ENCODE data around the gene LGALS8.
A peak's percentile ranks its signal among the peaks of the same experiment; 100 is the strongest.
"Not testable (repeated sequence)": the region's sequence is repeated elsewhere in the genome, so short reads cannot be mapped to it uniquely, and the experiment has no call there.

LGALS8 gene

DNA sequence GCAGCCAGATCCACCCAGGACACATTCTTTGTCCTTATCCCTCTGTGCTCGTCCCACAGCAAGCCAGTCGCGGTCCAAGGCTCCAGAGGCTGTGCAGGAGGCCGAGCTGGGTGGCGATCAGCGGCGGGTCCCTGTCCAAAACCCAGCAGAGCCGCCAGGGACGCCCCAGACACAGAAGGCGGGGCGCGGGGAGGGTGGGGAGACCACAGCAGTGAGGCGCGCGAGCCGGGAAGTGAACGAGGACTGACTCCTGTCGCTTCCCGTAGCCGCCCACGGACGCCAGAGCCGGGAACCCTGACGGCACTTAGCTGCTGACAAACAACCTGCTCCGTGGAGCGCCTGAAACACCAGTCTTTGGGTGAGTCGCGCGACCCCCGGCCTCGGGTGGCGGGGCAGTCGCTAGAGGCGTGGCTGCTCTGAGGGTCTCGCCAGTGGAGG is at the start of gene LGALS8:
TSS of gene LGALS8 (plus strand) at position 279 of the 438 bp plus-strand sequence. CDS start 2,089 bp downstream, outside the sequence.
- DNase-seq = peak; percentile 94

DNA sequence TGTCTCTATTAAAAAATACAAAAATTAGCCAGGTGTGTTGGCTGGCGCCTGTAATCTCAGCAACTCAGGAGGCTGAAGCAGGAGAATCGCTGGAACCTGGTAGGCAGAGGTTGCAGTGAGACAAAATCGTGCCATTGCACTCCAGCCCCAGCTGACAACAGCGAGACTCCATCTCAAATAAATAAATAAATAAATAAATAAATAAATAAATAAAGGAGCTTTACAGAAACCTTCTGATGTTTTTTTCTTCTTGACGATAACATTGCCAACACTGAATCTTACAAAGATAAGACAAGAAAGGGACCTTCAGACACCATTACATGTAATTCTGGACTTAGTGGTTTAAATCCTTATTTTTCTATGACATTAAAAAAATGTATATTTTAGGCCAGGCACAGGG is 47.8 kb upstream of the LGALS8 start:
- no peak for DNase-seq

DNA sequence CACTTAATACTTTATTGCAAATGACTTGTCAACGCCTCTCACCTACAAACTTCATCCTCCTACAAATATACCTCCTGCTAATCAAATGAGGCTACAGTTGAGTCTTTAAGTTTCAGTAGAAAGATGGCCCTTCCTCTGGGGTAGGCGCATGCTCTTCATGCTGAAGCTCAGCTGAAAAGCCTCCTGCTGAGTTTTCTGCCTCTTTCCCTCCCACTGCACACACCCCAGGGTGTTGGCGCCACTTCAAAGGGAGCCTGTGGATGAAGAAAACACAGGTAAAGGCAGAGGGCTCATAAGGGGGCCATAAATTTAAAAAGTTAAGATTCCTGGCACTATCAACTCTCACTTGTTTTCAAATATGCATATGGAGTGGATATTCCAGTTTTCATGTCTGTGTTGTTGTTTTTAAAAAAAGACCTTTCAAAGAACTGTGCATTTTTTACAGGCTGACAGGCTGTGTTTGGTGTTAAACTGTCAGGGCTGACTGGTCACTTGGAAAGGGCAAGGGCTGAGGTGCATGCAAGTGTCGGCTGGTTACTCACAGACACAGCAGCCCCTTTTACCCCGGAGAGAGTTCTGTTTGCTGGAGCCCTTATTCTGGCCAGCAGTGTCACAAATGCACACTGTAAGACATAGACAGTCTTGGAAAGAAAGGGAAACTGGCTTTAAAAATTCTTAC is 42.9 kb upstream of the LGALS8 start:
- no peak for DNase-seq

DNA sequence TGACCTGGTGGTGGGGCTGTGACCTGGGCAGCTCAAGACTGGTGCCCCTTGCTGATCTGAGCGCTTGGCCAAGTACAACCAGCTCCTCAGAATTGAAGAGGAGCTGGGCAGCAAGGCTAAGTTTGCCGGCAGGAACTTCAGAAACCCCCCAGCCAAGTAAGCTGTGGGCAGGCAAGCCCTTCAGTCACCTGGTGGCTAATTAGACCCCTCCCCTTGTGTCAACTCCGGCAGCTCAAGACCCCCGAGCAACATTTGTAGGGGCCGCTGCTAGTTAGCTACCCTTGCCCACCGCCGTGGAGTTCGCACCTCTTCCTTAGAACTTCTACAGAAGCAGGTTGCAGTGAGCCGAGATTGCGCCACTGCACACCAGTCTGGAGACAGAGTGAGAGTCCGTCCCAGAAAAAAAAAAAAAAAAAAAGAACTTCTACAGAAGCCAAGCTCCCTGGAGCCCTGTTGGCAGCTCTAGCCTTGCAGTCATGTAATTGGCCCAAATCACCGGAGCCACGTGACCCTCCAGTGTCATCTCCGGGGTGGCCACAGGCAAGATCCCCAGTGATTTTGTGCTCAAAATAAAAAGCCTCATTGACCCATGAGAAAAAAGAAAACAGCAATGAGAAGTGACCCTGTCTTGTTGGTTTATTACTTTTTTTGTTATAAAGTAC is 39.3 kb upstream of the LGALS8 start:
- no peak for DNase-seq

DNA sequence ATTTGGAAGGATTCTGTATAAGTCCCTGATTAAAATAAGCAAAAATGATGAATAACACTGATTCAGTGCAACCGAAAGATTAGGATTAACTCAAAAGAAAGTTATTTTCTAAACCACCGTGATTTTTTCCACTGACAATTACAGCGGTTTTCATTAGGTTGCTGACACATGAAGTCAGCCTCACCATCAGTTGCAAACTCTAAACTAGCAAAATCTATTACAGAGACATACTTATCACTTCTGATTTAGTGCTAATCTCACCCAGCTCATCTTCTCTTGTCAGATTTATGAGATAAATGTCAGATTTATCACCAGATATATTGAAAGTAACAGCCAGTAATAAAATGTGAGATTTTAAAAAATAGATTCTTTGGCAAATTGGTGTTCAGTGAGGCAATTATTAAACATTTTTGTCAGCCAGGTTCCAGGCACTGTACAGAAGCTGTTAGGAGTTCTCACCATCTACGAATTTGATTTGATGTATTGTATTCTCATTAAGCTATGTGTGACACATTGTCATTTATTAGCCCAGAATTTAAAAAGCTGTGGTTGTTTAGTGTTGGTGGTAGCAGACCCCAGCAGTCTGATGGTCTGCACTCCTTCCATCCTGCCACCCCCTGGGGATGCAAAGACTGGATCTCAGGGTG is 37.3 kb upstream of the LGALS8 start:
- no peak for DNase-seq

DNA sequence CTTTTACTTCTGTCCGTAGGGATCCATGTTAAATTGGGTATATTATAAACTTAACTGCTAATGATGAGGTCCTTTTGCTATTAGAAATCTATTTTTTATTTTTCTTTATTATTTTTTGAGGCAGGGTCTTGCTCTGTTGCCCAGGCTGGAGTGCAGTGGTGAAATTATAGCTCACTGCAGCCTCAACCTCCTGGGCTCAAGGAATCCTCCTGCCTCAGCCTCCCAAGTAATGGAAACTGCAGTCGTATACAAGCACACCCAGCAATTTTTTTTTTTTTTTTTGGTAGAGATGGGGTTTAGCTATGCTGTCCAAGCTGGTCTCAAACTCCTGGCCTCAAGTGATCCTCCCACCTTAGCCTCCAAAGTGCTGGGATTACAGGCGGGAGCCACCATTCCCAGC is 34.6 kb upstream of the LGALS8 start:
- not testable (repeated sequence) for DNase-seq

DNA sequence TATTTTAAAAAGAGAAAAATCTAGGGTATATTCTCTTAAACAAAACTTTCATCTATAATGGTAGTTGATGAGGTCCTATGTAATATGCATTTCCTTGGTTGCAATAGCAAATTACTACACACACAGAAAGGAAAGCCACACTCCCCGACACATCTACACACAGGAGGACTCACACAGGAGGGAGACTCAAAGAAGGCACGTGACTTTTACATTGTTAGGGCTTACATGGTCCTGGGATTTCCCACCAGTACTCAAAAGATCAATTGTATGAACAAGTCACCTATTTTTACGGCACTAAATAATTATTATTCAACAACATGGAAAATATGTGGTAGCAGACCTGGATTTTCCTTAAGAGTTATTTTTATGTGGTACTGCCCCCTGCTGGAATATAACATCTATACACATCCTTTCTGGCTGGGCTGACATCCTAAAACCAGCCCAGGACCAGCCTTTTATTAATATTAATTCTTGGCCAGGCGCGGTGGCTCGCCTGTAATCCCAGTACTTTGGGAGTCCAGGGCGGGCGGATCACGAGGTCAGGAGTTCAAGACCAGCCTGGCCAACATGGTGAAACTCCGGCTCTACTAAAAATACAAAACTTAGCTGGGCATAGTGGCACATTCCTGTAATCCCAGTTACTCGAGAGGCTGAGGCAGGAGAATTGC is 33.9 kb upstream of the LGALS8 start:
- no peak for DNase-seq

DNA sequence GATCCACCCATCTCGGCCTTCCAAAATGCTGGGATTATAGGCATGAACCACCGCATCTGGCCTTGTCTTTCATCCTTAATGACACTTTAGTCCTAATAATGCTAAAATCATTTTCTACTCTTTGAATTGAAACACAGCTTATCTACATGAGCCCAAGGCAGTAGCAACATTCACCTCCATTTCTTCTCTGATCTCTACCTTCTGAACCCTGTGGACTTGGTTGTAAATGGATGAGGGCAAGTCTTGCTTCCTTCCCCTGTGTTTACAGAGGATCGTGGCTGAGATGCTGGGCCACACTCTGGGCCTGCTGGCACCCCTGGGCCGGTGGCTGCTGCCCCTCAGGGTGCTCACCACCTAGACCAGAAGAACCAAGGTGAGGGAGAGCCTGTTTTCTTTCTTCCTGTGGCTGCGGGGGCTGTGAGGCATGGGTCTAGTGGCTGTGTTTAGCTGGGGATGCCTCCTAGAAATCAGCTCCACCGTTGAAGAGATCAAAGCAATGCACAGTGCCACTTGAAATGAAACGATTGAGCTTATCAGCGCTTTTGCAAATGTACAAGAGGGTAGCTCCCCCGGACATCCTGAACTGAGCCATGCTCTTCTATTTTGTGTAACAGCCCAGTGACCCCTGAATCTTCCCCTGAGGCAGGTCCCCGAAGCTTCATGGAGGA is 32.2 kb upstream of the LGALS8 start:
- no peak for DNase-seq

DNA sequence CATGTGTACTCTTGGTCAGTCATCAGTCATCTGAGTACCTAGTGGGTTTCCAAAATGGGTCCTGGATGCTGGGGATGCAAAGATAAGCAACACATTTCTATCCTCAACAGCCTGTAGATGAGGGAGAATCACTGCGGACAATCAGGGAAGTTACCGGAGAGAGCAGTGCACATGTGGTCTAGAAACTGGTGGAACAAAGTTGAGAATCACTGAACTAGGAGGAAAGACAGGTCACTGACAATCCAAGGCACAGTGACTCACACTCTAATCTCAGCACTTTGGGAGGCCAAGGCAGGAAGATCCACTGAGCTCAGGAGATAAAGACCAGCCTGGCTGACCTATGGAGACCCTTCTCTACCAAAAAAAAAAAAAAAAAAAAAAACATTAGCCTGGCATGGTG is 31.4 kb upstream of the LGALS8 start:
- no peak for DNase-seq

DNA sequence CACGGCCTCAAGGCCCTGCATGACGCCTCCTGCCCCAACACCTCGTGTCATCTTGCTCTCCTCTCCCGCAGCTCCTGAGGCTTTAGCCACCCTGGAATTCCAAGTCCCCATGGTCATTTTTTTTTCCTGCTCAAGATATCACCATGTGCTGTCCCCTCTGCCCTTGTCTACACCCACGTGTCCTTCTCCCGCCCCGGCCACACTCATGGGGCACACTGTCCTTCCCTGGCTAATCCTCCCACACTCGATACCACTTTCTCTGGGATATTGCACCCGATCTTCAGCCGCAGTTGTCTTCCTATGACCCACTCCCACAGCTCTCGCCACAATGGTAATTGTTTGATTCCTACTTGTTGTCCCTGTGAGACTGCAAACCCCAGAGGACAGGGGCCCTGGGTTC is 29.7 kb upstream of the LGALS8 start:
- DNase-seq = no peak

DNA sequence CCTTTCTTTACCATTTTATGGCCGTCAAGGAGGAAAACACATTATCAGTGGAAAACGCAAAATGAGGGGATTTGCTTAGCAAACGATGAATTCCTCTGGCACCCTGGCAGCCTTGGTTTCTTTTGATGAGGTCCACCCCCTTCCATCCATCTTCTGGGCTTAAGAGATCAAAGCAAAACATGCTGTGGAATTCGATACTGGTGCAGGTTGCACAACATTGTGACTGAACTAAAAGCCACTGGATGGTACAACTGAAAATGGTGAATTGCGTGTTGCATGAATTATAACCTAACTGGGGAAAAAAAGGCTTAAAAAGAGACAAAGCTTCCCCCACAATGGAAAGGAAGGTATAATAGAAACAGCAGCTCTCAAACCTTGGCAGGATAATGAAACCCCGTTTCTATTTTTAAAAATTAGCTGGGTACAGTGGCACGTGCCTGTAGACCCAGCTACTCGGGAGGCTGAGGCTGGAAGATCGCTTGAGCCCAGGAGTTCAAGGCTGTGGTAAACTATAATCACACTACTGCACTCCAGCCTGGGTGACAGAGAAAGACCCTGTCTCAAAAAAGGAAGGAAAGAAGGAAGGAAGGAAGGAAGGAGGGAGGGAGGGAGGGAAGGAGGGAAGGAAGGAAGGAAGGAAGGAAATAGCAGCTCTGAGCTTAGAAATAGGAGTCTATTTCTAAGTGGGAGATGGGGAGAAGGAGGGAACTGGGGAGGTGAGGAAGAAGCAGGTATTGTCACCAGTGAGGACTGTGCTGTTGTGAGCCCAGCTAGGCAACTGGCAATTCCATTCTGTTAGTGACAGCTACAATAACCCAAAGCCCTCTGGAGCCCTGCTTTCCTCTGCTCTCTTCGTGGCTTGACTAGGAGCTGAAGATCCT is 29.0 kb upstream of the LGALS8 start:
- no peak for DNase-seq

DNA sequence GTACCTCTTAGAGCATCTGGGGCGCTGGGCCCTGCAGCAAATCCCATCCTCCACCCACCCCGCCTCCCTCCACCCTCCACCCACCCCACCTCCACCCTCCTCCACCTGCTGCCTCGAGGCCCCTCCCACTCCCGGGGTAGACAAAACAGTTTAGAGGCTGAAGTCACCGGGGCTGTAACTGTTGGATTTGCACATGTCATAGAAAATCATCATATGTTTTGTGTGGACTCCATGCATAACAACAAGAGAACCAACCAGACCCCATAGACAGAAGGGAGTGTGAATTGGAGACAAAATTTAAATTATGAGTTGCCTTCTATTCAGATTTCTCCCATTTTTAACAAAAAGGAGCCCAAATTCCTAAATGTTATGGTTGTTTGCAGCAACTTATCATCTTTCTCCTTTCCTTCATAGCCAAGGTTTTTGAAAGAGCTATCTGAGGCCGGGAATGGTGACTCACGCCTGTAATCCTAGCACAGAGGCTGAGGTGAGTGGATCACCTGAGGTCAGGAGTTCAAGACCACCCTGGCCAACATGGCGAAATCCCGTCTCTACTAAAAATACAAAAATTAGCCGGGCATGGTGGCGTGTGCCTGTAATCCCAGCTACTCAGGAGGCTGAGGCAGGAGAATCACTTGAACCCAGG is 28.2 kb upstream of the LGALS8 start:
- DNase-seq = no peak

DNA sequence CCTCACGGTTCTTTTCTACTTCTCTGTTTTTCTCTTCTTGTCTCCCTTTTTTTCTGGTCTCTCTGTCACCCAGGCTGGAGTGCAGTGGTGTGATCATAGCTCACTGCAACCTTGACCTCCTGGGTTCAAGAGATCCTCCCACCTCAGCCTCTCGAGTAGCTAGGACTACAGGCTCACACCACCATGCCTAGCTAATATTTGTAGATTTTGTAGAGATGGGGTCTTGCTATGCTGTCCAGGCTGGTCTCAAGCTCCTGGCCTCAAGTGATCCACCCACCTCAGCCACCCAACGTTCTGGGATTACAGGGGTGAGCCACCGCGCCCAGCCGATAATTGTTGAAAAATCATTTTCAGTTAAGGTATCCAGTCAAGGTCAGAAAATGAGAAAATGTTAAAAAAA is 25.9 kb upstream of the LGALS8 start:
- no peak for DNase-seq

DNA sequence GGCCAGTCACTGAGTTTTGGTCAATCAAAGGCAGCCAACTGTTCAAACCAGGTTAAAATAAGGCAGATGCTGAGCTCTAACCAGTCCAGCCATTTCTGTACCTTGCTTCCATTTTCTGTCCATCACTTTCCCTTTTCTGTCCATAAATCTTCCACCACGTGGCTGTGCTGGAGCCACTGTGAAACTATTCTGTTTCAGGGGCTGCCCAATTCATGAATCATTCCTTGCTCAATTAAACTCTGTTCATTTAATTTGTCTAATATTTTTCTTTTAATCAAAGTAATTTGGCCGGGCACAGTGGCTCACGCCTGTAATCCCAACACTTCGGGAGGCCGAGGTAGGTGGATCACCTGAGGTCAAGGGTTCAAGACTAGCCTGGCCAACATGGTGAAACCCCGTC is 22.7 kb upstream of the LGALS8 start:
- no peak for DNase-seq

DNA sequence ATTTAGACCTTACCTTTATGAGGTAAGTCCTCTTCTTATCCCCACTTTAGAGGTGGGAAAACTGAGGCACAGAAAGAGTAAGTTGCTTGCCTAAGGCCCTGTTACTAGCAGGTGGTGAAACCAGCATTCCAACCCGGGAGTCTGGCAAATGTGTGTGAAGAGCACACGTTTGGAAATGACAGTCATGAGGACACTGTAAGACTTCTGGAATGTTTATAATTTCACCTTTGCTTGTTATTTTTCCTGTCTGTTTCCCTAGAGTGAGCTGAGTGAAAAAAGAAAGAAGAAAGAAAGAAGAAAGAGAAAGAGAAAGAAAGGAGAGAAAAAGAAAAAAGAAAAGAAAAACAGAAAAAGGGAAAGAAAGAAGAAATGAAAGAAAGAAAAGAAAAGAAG is 21.2 kb upstream of the LGALS8 start:
- DNase-seq = no peak

DNA sequence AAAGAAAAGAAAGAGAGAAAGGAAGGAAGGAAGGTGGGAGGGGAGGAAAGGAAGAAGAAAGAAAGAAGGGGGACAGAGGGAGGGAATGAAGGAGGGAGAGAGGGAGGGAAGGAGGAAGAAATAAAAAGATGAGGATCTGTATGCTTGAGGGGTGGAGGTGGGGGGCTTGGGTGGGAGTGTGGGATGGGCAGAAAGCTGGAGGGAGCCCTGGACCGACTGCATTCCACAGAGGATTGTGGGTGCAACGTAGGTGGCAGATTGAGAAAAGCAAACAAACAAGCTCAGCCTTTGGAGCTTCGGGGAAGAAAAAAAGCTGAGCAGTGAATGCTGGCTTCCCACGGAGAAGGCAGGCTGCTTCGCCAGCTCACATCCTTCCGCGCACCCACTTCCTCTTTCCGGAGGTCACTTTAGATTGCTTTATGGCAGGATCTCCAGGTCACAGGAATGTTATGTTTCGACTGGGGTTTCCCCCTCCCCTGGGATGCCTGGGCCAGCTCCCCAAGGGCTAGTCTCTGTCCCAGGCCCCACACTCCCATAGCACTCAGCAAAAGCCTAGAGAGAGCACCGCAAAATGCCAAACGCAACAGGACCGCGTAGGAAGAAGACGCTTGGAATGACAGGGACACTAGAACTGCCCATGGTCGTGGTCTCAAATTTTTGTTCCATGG is 20.7 kb upstream of the LGALS8 start:
- peak; percentile 60 for DNase-seq

DNA sequence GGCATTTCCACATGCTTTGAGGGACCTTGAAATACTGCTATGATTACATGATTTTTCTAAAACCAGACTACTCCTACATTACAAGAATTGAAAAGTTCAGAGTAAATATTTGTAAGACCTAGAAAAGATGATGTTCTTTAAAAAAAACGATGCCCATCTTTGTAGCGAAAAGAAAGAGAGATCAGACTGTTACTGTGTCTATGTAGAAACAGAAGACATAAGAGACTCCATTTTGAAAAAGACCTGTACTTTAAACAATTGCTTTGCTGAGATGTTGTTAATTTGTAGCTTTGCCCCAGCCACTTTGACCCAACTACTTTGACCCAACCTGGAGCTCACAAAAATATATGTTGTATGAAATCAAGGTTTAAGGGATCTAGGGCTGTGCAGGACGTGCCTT is 19.4 kb upstream of the LGALS8 start:
- not testable (repeated sequence) for DNase-seq

DNA sequence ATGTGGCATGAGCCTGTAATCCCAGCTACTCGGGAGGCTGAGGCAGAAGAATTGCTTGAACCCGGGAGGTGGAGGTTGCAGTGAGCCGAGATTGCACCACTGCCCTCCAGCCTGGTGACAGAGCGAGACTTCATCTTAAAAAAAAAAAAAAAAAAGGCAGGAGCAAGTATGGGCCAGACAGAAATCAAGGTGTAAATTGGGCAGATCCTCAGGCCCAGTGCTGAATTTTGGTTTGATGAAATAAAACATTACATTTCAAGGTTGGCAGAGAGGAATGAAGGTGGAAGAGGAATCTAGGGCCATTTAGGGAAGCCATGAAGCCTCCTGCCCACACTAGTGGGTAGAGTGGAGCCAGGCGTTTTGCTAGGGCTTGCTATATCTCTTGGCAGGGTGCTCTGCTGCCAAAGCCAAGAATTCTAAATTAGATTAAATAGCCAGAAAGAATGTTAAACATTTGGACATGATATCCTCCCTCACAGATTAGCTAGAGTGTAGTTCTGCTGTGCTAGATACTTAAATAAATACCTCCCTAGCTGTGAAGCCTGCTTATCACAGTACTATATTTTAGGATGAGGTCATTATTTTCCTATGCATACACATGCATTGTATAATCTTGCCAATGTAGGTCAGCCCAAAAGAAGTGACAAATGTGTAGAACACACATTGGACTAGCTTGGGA is 16.6 kb upstream of the LGALS8 start:
- no peak for DNase-seq

DNA sequence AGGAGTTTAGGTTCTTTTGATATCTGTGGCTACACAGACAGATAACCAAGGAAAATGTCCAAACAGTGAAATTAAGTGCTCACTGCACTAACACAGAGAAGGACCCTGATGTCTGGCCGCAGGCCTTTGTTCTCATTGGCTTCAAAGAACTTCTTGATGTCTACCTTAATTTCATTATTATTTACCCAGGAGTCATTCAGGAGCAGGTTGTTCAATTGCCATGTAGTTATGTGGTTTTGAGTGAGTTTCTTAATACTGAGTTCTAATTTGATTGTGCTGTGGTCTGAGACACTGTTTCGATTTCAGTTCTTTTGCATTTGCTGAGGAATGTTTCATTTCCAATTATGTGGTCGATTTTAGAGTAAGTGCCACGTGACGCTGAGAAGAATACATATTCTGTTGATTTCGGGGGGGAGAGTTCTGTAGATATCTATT is 15.2 kb upstream of the LGALS8 start:
- no peak for DNase-seq

DNA sequence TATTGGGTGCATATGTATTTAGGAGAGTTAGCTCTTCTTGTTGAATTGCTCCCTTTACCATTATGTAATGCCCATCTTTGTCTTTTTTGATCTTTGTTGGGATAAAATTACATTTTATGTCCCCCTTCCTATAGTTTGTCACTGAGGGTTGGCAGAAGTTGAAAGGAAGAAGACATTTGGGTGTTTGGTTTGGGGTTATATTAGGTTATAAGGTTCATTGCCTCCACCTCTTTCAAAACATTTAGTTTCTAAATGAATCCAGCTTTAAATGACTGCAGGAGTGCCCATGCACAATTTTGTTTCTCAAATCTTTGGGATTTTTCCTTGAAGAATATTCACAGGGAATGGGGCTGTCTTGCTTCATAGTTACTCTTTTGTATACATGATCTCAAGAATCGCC is 14.6 kb upstream of the LGALS8 start:
- DNase-seq = no peak

All from femur (tissue), 1 donor.